ENCODE data around the gene CPA5.

The CPA5 gene

GRCh38 chr7:130379532-130379920 is 34.9 kb downstream of the CPA5 start:
- no peak for DNase-seq (ENCODE audit: low read depth)
- no peak for TF ChIP-seq CTCF (IDR thresholded peaks at IDR 0.05; ENCODE audit: insufficient read depth, low read depth, low read length, missing control alignments)

DNA sequence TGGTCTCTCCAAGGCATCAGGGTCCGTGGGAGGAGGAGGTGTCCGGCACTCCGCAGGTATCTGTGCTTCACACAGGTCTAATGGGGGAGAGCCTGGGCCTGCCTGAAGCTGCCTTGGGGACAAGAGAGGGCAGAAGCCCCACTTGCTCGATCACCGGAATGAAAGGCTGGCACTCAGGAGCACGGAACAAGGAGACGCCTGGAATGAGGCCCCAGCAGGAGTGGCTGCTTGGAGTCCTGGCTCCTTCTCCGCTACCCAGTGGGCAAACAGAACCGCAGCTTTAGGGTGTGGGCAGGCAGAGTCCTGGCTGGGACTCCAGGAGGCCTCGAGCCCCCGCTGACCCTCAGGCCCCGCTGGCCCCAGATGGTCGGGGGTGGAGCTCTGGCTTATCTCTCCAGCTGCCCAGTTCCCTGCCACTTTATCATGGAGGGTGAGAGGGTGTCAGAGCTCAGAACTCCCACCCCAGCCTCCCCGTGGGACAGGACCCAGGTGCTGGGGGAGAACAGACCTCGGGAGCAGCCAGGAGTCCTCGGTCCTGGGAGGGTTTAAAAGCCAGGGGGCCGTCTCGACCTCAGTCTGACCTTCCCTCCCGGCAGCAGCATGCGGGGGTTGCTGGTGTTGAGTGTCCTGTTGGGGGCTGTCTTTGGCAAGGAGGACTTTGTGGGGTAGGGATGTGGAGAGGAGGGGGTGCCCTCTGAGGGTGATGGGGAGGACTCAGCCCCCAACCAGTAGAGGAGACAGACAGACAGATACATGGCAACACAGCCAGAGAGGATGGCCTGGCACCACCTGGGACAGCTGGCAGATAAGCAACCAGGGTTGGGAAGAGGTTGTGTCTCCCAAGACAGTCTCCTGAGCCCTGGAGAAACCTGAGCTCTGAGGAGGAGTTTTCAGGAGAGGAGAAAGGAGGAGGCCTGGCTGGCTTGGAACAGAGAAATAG is 35.6 kb downstream of the CPA5 start, which contains the start of gene CPA1:
CPA1 (plus strand) TSS at position 574 of the 940 bp plus-strand sequence; CDS start at position 601, 27 bp downstream.
- no peak for DNase-seq (ENCODE audit: low read depth)
- no peak within 1 kb of the TSS for H3K4me3 ChIP-seq (ENCODE audit: low read depth, low read length)
- no peak for TF ChIP-seq CTCF (IDR thresholded peaks at IDR 0.05; ENCODE audit: insufficient read depth, low read depth, low read length, missing control alignments)

More at GRCh38 chr7:130379532-130379920, 34.9 kb downstream of the CPA5 start:
- no peak overlapping the region for H3K4me3 ChIP-seq (ENCODE audit: low read depth, low read length)

- H3K4me3 ChIP-seq (ENCODE audit: low read depth, low read length): no peak overlapping the region
- no peak for DNase-seq (ENCODE audit: low read depth)
- TF ChIP-seq CTCF (IDR thresholded peaks at IDR 0.05; ENCODE audit: insufficient read depth, low read depth, low read length, missing control alignments): no peak
These were observed 36.3 kb downstream of the CPA5 start for GRCh38 chr7:130380861-130381455.

DNA sequence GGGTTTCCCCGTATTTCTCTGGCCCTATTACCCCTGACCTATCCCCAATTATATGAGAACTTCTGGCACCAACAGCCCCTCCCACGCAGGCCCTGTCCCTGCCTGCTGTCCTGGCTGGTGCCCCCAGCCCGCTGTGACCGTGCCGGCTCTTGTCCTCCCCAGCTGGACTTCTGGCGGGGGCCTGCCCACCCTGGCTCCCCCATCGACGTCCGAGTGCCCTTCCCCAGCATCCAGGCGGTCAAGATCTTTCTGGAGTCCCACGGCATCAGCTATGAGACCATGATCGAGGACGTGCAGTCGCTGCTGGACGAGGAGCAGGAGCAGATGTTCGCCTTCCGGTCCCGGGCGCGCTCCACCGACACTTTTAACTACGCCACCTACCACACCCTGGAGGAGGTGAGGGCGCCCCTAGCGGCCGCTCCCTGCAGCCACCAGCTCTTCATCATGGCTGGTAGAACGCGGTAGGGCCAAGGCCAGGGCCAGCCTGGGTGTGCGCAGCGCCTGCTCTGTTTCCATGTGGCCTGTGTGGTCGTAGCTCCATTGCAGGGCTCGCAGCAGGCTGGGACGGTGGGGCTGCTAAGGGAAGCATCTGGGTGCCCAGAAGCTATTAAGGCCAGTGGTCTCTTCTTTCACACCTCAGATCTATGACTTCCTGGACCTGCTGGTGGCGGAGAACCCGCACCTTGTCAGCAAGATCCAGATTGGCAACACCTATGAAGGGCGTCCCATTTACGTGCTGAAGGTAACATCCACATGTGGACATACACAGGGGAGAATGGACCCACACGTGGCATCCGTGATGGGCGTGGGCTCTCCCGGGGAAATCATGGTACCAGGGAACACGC is 37.1 kb downstream of the CPA5 start:
- TF ChIP-seq CTCF (IDR thresholded peaks at IDR 0.05; ENCODE audit: insufficient read depth, low read depth, low read length, missing control alignments): no peak
- no peak overlapping the region for H3K4me3 ChIP-seq (ENCODE audit: low read depth, low read length)
- no peak for DNase-seq (ENCODE audit: low read depth)

GRCh38 chr7:130383187-130383980 is 38.8 kb downstream of the CPA5 start:
- no peak overlapping the region for H3K4me3 ChIP-seq (ENCODE audit: low read depth, low read length)
- TF ChIP-seq CTCF (IDR thresholded peaks at IDR 0.05; ENCODE audit: insufficient read depth, low read depth, low read length, missing control alignments): no peak
- no peak for DNase-seq (ENCODE audit: low read depth)

DNA sequence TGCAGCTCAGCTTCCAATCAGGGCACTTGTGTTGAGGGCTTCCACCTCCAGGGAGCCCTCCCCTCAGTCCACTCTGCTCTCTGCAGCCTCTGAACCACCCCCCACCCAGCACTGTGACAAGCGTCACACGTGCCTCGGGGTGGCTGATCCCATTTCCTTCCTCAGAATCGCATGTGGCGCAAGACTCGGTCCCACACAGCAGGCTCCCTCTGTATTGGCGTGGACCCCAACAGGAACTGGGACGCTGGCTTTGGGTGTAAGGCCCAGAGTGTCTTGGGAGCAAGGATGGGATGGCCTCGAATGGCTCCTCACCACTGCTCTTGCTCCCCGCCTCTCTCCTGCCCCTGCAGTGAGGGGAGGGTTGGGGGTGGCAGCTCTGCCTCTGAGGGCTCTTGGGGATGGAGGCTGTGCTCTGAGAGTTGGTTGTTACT is 39.8 kb downstream of the CPA5 start:
- no peak overlapping the region for H3K4me3 ChIP-seq (ENCODE audit: low read depth, low read length)
- no peak for DNase-seq (ENCODE audit: low read depth)
- no peak for TF ChIP-seq CTCF (IDR thresholded peaks at IDR 0.05; ENCODE audit: insufficient read depth, low read depth, low read length, missing control alignments)
